ENCODE measurements around the gene SLC39A5. TPM values are rescaled to one million over a fixed set of nuclear protein-coding genes. Genes with fewer than 3 reads are reported as not detected.

SLC39A5 gene
- polyA plus RNA-seq, 3 donors: 0.21 to 0.25 TPM; not detected in 1

GRCh38 chr12:56189099-56189917, 40.5 kb upstream of the SLC39A5 start, which contains the start of gene SMARCC2:
Gene SMARCC2 (minus strand): TSS chr12:56189483. CDS start chr12:56189461, 22 bp downstream.
- Mint-ChIP-seq H3K9me3 (no peaks in the 10 kb centered on the region), H3K27me3 (ENCODE audit: low read depth in 3 of 3) (no peaks in the 10 kb centered on the region), H3K4me3 (peak within 1 kb of the TSS; percentile 95 to 96), H3K4me1 (peaks cover 43% of the 10 kb centered on the region), H3K36me3 (peaks cover 18 to 26% of the 10 kb centered on the region in 2 donors), H3K27ac (peak within 1 kb of the TSS; percentile 87 to 96 (median 92))
- Histone ChIP-seq H3K27me3 (ENCODE audit: control insufficient read depth in 2 of 2, insufficient read depth in 2 of 2, low read length in 2 of 2) (no peaks in the 10 kb centered on the region), H3K27ac (ENCODE audit: low read depth in 1 of 2, low read length in 2 of 2) (peak within 1 kb of the TSS; percentile 59 to 75), H3K4me3 (replicated peaks in 1 of 3; ENCODE audit: low read depth in 2 of 3, low read length in 3 of 3) (peak within 1 kb of the TSS; percentile 63 to 88 (median 83)), H3K79me2 (ENCODE audit: insufficient read depth, low read length) (peaks cover 43% of the 10 kb centered on the region), H2AFZ (ENCODE audit: insufficient read depth, low read depth, low read length, poor library complexity, severe bottlenecking) (peak within 1 kb of the TSS; percentile 92), H3K36me3 (replicated peaks in 1 of 2; ENCODE audit: control insufficient read depth in 1 of 2, insufficient read depth in 2 of 2, low read length in 2 of 2) (peaks cover 13 to 26% of the 10 kb centered on the region in 2 donors), H3K4me2 (replicated peaks; ENCODE audit: extremely low read depth, low read length, poor library complexity, severe bottlenecking) (peak within 1 kb of the TSS; percentile 96), H3K9me3 (replicated peaks in 1 of 2; ENCODE audit: control insufficient read depth in 1 of 2, insufficient read depth in 1 of 2, low read length in 2 of 2) (no peaks in the 10 kb centered on the region), H4K20me1 (ENCODE audit: insufficient read depth, low read length) (peaks cover 9% of the 10 kb centered on the region), H3K9ac (ENCODE audit: insufficient read depth, low read length, poor library complexity, severe bottlenecking) (peak within 1 kb of the TSS; percentile 73), H3K4me1 (ENCODE audit: control insufficient read depth in 1 of 2, insufficient read depth in 2 of 2, low read length in 2 of 2) (peaks cover 34 to 37% of the 10 kb centered on the region in 2 donors)
- peak; percentile 78 to 84 (median 84) for DNase-seq
- intact Hi-C loops (cut with micrococcal nuclease): loop anchor here (2.0 to 5.0 kb wide), 5 partner anchors 31 to 71 kb away; partner anchors contain the start of genes MYL6 (in 1 of the 2), NABP2 (in 1 of the 2), RNF41 (in 1 of the 2) and ZC3H10 (in 1 of the 2)
- TF ChIP-seq CTCF (IDR thresholded peaks at IDR 0.05): peak; percentile 77
- WGBS (ENCODE audit: insufficient coverage): under 1% methylated on average over 87 of the region's 93 CpGs

- Histone ChIP-seq H3K27me3 (ENCODE audit: control insufficient read depth in 2 of 2, insufficient read depth in 2 of 2, low read length in 2 of 2) (no peaks in the 10 kb centered on the region), H3K4me2 (replicated peaks; ENCODE audit: extremely low read depth, low read length, poor library complexity, severe bottlenecking) (peak overlapping the region; percentile 96), H3K36me3 (replicated peaks in 1 of 2; ENCODE audit: control insufficient read depth in 1 of 2, insufficient read depth in 2 of 2, low read length in 2 of 2) (peaks cover 6 to 18% of the 10 kb centered on the region in 2 donors), H3K79me2 (ENCODE audit: insufficient read depth, low read length) (peaks cover 38% of the 10 kb centered on the region), H3K9me3 (replicated peaks in 1 of 2; ENCODE audit: control insufficient read depth in 1 of 2, insufficient read depth in 1 of 2, low read length in 2 of 2) (no peaks in the 10 kb centered on the region), H3K9ac (ENCODE audit: insufficient read depth, low read length, poor library complexity, severe bottlenecking) (peak overlapping the region; percentile 68), H4K20me1 (ENCODE audit: insufficient read depth, low read length) (peaks cover 9% of the 10 kb centered on the region), H2AFZ (ENCODE audit: insufficient read depth, low read depth, low read length, poor library complexity, severe bottlenecking) (peak overlapping the region; percentile 92), H3K4me1 (ENCODE audit: control insufficient read depth in 1 of 2, insufficient read depth in 2 of 2, low read length in 2 of 2) (peaks cover 34 to 37% of the 10 kb centered on the region in 2 donors), H3K27ac (ENCODE audit: low read depth in 1 of 2, low read length in 2 of 2) (peak overlapping the region; percentile 59 to 75), H3K4me3 (replicated peaks in 1 of 3; ENCODE audit: low read depth in 2 of 3, low read length in 3 of 3) (peak overlapping the region; percentile 49 to 83 (median 74))
- H3K9me3 Mint-ChIP-seq: no peaks in the 10 kb centered on the region
- 0% methylated on average over 15 of the region's 42 CpGs for WGBS (ENCODE audit: insufficient coverage)
- H3K36me3 Mint-ChIP-seq: peaks cover 10 to 18% of the 10 kb centered on the region in 2 donors
- peak overlapping the region; percentile 87 to 96 (median 92) for H3K27ac Mint-ChIP-seq
- H3K4me1 Mint-ChIP-seq: peaks cover 43% of the 10 kb centered on the region
- no peaks in the 10 kb centered on the region for H3K27me3 Mint-ChIP-seq (ENCODE audit: low read depth in 3 of 3)
- intact Hi-C loops (cut with micrococcal nuclease): loop anchor here (2.0 to 10.0 kb wide), 7 partner anchors 31 to 275 kb away; partner anchors contain the start of genes SPRYD4 (in 2 of the 2), ANKRD52 (in 1 of the 2), MYL6 (in 1 of the 2) and NABP2 (in 1 of the 2)
- peak; percentile 33 for TF ChIP-seq CTCF (IDR thresholded peaks at IDR 0.05)
- peak overlapping the region; percentile 95 to 96 for H3K4me3 Mint-ChIP-seq
- peak; percentile 46 to 62 (median 49) for DNase-seq
Measured at GRCh38 chr12:56189918-56190694, 39.7 kb upstream of the SLC39A5 start.

Measured in CD14-positive monocyte (primary cell).